NCI-H187 treated with DMSO at 0.1 percent for 48 hours (cell line): Measurements from ENCODE around the gene B4GALT6.

ENCODE experiments used
- DNase-seq: peaks from one replicate; lab custom pipeline; 2025; lab: John Stamatoyannopoulos, UW

B4GALT6 gene

DNA sequence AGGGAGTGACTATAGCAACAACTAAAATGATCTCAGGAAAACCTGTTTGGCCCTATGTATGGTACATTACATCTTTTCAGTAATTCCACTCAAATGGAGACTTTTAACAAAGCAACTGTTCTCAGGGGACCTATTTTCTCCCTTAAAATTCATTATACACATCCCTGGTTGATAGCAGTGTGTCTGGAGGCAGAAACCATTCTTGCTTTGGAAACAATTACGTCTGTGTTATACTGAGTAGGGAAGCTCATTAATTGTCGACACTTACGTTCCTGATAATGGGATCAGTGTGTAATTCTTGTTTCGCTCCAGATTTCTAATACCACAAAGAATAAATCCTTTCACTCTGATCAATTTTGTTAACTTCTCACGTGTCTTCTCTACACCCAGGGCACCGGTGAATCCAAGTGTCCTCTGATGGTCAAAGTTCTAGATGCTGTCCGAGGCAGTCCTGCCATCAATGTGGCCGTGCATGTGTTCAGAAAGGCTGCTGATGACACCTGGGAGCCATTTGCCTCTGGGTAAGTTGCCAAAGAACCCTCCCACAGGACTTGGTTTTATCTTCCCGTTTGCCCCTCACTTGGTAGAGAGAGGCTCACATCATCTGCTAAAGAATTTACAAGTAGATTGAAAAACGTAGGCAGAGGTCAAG is 91.7 kb downstream of the B4GALT6 start:
- DNase-seq = no peak

DNA sequence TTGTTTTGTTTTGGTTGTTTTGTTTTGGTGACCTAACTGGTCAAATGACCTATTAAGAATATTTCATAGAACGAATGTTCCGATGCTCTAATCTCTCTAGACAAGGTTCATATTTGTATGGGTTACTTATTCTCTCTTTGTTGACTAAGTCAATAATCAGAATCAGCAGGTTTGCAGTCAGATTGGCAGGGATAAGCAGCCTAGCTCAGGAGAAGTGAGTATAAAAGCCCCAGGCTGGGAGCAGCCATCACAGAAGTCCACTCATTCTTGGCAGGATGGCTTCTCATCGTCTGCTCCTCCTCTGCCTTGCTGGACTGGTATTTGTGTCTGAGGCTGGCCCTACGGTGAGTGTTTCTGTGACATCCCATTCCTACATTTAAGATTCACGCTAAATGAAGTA is 92.8 kb downstream of the B4GALT6 start, which contains the start of gene TTR:
Gene TTR (plus strand): TSS at position 250 of the 400 bp plus-strand sequence. CDS start 26 bp downstream, at position 276.
- DNase-seq = no peak

DNA sequence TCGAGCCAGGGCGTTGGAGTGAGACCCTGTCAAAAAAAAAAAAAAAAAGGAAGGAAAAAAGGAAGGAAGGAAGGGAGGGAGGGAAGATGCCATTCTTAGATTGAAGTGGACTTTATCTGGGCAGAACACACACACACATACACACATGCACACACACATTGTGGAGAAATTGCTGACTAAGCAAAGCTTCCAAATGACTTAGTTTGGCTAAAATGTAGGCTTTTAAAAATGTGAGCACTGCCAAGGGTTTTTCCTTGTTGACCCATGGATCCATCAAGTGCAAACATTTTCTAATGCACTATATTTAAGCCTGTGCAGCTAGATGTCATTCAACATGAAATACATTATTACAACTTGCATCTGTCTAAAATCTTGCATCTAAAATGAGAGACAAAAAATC is 93.3 kb downstream of the B4GALT6 start:
- DNase-seq = no peak

DNA sequence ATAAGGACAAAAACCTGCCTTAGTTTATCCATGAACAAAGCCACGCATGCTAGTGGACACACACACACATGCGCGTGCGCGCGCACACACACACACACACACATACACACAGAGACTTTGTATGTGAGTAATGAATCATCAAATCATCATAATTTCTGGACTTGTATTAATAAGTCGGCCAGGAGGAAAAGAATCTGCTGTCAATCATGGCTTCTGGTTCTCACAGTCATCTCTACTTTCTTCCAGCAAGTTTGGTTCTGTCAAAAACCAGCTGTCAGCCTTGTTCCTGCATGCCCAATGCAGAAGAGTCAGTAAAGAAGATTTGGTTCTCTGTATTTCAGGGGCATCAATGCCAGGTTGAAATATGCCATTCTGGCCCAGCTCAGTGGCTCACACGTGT is 93.8 kb downstream of the B4GALT6 start:
- DNase-seq = no peak

DNA sequence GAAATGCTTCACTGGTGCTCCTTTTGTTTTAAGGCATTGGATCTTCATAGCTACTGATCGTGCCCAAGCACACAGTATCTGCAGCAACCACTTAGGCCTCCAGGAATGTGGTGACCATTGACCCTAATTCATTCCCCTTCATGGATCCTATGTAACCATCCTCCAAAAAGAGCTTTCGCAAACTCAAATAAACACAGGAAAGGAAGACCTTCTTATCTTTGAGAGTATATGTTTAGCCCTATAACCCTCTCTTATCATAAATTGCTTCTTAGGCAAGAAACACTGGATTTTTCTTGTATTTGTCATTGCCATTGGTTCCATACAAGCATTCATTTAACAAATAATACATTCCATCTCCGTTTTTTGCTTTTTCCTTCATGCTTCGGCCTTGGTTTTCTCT is 96.9 kb downstream of the B4GALT6 start:
- DNase-seq = no peak

DNA sequence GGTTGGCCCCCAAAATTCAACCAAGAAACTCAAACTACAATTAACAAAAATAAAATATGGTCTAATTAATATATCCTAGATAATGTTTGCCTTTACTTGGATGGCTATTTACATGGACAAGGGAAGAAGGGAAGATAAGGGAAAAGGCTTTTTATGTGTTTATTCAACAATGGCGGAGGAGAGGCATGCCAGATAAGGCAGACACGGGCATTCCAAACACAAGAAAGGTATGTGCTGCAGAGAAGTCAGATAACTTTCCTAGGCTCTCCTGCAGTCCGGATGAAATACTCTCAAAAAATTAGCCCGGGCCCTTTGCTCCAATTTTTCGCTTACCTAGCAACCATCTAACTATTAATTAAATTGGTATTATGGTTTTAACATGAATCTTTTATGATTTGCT is 97.8 kb downstream of the B4GALT6 start:
- DNase-seq = no peak

DNA sequence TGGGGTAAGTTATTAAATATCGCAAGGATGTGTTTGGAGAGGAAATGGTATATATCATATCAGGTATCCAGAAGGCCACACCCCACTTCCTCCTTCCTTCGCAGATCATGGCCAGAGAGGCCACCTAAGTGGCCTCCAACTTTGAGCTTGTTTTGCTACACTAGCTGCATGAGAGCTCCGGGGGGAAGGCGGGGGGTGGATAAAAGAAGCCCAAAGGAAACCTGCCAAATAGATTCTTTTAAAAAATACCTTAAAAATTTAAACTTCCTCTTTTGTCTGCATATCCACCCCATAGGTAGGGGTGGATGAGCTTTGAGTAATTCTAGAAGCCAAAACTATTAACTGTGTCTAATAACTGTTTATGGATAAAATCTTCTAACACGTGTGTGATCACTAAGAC is 98.4 kb downstream of the B4GALT6 start:
- DNase-seq = no peak

DNA sequence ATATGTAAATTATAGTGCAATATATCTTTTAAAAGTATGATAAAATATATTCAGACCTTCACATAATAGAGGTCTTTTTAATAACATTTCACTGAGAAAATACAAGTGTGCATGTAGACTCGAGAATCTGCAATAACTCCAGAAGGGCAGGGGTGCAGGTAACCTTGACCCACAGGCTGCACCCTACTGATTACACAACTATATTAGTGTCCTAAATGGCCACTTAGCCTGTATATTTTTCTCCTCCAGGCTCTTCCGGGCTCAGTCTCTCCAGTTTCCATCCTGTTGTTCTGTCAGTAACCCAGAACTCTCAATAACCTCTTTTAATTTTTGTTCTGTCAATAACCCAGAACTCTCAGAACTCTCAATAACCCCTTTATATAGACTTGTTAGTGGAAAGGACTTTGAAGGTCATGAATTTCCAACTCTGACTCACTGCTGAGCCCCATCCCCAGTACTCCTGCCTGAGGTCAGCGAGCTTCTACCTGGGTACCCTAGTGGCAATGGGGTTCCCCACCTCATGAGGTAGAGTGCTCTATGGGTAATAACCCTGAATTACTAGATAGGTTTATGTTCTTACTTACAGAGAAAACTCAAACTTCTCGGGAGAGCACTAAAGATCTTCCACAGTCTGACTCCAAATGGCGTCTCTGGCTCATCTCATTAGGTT is 101.1 kb downstream of the B4GALT6 start:
- DNase-seq = no peak

DNA sequence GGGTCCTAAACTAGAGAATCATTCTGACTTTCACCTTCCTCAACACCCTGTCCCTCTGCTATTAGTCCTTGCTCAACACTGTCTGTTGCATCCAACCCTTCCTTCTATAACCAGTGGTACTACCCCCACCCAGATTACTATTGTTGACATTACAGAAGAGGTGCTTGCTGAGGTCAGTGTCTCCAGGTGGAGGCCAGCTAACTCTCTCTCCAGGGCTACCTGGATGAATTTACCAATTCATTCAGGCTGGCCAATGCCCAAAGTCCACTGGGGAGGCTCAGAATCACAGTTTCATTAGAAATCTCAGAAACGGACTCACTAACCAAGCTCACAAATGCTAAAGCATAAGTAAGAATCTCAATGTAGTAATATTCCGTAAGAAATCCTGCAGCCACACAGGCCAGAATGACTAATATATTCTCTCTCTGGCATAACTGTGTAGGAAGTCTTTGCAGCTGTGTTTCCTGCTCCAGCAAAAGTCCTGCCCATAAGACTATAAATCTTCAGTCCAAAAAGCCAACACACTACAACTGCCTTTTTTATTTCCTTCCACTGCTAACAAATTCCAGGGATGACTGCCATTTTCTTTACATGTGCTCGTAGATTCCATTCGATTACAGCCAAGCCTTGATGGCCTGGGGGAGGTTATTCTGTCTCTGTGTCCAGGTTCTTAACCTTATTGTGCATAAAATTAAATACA is 102.7 kb downstream of the B4GALT6 start:
- DNase-seq = no peak

DNA sequence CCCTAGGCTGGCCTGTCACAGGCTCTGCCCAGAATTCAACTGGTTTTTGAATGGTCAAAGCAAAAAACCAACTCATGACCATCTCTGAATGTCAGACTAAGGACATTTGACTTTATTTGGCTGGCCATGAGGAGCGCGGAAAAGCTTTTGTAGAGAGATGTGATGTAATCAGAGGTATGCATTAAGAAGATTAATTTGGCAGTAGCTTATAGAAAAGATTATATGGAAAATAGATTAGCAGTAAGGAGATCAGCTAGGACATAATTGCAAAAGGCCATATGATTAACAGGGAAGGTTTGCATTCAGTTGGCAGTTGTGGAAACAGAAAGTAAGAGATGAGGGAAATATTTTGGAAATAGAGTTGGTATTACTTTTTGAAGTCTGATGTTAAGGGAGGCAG is 105.0 kb downstream of the B4GALT6 start:
- no peak for DNase-seq

DNA sequence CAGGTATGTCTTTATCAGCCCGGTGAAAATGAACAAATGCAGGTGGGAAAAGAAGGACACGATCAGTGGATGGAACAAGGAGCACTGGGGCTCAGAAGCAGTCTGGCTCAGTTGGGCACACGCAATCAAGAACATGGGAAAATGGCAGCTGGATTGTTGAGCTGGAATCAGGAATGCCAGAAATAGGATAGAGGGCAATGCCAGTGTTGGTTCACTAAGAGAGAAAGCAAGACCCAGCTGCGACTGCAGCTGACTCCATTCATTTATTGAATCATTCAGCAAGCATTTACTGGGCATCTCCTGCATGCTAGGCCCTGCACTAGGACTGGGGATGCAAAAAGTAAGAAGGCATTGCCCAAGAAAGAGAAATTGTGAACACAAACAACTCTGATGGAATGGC is 106.3 kb downstream of the B4GALT6 start:
- no peak for DNase-seq

DNA sequence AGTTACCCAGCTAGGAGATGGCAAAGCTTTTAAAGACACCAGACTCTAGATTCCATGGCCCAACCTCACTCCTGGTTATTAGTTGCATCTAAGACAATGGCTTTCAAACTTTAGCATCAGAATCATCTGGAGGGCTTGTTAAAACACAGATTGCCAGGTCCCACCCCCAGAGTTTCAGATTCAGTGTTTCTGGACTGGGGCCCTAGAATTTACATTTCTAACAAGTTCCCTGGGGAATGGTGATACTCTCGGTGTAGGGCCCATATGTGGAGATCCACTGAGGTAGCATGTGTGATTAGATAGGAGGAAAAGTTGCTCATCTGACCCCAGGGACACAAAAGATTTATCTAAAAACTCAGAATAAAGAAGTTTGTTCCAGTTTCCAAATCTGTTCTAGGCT is 107.2 kb downstream of the B4GALT6 start:
- no peak for DNase-seq

DNA sequence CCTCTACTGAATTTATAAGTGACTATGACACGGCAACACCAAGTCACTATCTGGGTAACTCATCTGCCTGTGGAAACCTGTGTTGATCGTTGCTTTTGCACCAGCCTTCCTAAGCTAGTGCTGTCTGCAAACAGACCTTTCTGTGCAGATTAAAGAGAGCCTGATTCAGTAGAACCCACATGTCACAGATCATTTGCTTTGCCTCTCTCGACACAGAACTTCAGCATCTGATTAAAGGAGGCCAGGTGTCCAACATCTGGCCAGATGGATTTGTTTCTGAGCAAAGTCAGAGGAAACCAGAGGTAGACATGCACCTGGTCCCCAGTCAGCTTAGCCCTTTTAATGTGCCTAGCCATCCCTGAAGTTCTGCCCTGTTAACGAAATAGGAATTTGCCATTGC is 107.7 kb downstream of the B4GALT6 start:
- no peak for DNase-seq

DNA sequence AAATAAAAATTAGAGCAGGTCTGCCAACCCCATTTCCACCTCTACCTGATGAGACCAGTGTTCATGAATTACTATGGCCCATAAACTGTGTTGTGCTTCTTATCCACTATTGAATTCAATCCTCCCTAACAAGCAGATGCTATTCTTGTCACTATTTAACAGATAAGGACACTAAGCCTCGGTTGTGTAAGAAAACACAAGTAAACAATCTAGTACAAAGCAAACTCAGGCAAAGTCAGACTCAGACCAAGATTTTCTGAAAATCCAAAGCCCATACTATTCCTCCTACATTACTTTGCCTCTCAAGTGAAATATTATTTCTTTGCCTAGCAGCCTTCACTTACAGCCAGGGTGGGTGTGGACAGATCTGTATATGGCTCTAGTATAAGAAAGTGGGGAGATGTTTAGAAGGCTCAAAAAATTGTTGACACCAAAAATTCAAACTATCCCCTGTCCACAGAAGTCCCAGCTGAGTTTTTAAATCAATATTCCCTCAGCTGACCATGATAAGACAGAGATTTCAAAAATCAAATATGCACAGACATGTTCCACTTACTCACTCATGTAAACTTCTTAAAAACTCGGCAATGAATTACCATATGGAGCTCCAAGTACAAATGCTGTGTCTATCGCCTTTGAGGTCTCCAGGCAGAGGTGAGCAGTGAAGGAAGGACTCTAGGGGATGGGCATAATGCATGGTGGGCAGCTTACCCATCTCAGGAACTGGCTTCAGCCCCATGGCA is 108.7 kb downstream of the B4GALT6 start:
- DNase-seq = no peak

DNA sequence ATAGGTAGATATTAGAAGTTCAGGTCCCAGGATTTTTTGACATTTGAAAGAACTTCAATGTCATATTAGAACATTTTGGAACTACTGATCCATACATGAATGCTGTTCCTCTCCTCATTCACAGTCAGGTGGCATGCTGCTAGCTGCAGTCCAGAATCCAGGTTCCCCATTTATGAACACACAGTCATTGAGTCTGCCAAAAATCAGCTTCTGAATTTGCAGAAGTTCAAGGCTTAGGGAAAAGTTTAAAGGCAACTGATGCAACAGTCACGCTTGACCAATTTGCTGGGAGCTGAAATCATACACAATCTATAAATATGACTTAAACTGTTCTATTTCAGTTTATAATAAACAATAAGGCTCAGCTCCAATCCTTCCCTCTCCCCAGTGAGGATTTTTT is 110.0 kb downstream of the B4GALT6 start:
- DNase-seq = no peak
